MM.1S (cell line): ENCODE measurements around the gene ZNF484.

Experiments used
- DNase-seq: peaks from one replicate; pipeline ENCODE4 v3.0.0-alpha.2; 2015
- H2AFZ ChIP-seq: fragments of 300-600 bp; sonication (generic); 2 replicates; pipeline ENCODE4 v1.6.0; 2016; ENCODE audit warnings: antibody characterized with exemption, low read length
- H3F3A ChIP-seq: fragments of 300-600 bp; sonication (generic); 2 replicates; pipeline ENCODE4 v1.6.1; 2016; ENCODE audit warnings: mild to moderate bottlenecking, antibody characterized with exemption, low read length, moderate library complexity, mixed read lengths; ENCODE audit not compliant: insufficient read depth
- H3K27ac ChIP-seq: fragments of 300-600 bp; sonication (generic); 2 replicates; pipeline ENCODE4 v1.5.1; 2016; ENCODE audit warnings: mild to moderate bottlenecking, low read length
- H3K27me3 ChIP-seq: fragments of 300-600 bp; sonication (generic); replicated peaks from 2 replicates; pipeline ENCODE4 v1.6.0; 2016; ENCODE audit warnings: low read length; ENCODE audit not compliant: insufficient read depth
- H3K36me3 ChIP-seq: fragments of 300-600 bp; sonication (generic); replicated peaks from 2 replicates; pipeline ENCODE4 v1.6.1; 2016; ENCODE audit warnings: mild to moderate bottlenecking, low read length, mixed read lengths; ENCODE audit not compliant: insufficient read depth
- H3K4me1 ChIP-seq: fragments of 300-600 bp; sonication (generic); 2 replicates; pipeline ENCODE4 v1.6.1; 2016; ENCODE audit warnings: low read length, mixed read lengths
- H3K4me2 ChIP-seq: fragments of 300-600 bp; sonication (generic); 2 replicates; pipeline ENCODE4 v1.6.0; 2016; ENCODE audit warnings: low read depth, low read length
- H3K4me3 ChIP-seq: fragments of 300-600 bp; sonication (generic); 2 replicates; pipeline ENCODE4 v1.5.1; 2016; ENCODE audit warnings: low read length, mixed read lengths
- H3K79me2 ChIP-seq: fragments of 300-600 bp; sonication (generic); 2 replicates; pipeline ENCODE4 v1.6.1; 2016; ENCODE audit warnings: mixed run types, low read length, mixed read lengths
- H3K9ac ChIP-seq: fragments of 300-600 bp; sonication (generic); 2 replicates; pipeline ENCODE4 v1.6.1; 2016; ENCODE audit warnings: low read length, mixed read lengths
- H3K9me2 ChIP-seq: fragments of 300-600 bp; sonication (generic); replicated peaks from 2 replicates; pipeline ENCODE4 v1.6.1; 2016; ENCODE audit warnings: mild to moderate bottlenecking, low read length, mixed read lengths; ENCODE audit not compliant: insufficient read depth
- H3K9me3 ChIP-seq: fragments of 300-600 bp; sonication (generic); replicated peaks from 2 replicates; pipeline ENCODE4 v1.6.1; 2016; ENCODE audit warnings: mild to moderate bottlenecking, low read length, mixed read lengths; ENCODE audit not compliant: insufficient read depth
- H4K20me1 ChIP-seq: fragments of 300-600 bp; sonication (generic); 2 replicates; pipeline ENCODE4 v1.6.1; 2016; ENCODE audit warnings: mild to moderate bottlenecking, low read length, moderate library complexity, mixed read lengths; ENCODE audit not compliant: insufficient read depth
- EZH2 ChIP-seq: fragments of 300-600 bp; sonication (generic); optimal IDR thresholded peaks from 2 replicates; pipeline ENCODE3; 2017; ENCODE audit warnings: low read depth, mild to moderate bottlenecking, antibody characterized with exemption, low read length, mixed read lengths
- EZH2phosphoT487 ChIP-seq: fragments of 300-600 bp; sonication (generic); IDR thresholded peaks from 2 replicates; pipeline ENCODE4 v1.6.1; 2018; ENCODE audit warnings: antibody characterized with exemption, low read length
- TF ChIP-seq, protein P1 (sequence below): fragments of 300-600 bp; sonication (generic); IDR thresholded peaks from 2 replicates; pipeline ENCODE4 v1.5.1; 2016; ENCODE audit warnings: antibody characterized with exemption, low read length, mixed read lengths

The ZNF484 gene

DNA sequence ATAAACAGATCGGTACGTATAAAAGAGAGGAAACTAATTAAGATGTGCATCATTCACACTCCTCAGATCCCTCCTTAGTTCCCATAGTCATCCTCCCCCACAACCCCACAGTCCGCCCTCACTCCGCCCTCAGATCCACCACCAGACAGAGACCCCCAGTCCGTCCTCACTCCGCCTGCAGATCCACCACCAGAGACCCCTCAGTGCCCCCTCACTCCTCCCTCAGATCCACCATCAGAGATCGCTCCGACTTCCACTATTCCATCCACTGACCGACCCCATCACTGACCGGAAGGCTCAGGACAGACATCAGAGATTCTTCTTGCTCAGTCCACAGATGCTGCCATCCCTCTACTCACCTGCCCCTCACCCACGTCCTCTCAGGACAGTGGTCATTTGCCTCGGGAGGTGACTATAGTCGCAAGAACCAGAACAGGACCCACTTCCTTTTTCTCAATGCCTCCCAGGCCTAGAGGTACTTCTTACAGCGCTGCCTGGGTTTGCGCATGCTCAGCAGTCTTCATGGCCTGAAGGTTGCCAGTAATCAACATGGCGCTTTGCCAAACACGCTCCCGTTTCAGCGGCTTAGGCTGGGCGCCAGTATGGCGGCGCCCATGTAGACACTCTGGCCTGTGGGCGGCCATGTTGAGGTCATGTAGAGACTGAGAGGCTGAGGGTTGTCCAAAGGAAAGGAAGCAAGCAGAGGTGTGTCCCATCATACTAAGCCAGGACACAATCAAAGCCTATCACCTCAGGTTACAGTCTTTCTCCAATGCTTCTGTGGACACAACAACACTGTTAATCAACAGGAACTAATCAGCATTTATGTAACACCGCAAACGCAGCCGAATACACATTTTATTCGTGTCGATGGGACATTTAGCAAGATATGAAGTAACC is at the start of gene ZNF484:
Gene ZNF484, minus strand, starts transcription at position 508 of the 900 bp plus-strand sequence. CDS start 3,009 bp downstream, outside the sequence.
- 0 out of 2 replicates have a peak, but pooled peaks cover 3% of the 10 kb centered on the region for H3F3A ChIP-seq
- H4K20me1 ChIP-seq: no peaks in the 10 kb centered on the region
- no peaks in the 10 kb centered on the region for H3K36me3 ChIP-seq
- no peaks in the 10 kb centered on the region for H3K9me3 ChIP-seq
- H3K4me3 ChIP-seq: peak within 1 kb of the TSS; percentile 88
- TF ChIP-seq EZH2: no peak
- TF ChIP-seq, protein P1, sequence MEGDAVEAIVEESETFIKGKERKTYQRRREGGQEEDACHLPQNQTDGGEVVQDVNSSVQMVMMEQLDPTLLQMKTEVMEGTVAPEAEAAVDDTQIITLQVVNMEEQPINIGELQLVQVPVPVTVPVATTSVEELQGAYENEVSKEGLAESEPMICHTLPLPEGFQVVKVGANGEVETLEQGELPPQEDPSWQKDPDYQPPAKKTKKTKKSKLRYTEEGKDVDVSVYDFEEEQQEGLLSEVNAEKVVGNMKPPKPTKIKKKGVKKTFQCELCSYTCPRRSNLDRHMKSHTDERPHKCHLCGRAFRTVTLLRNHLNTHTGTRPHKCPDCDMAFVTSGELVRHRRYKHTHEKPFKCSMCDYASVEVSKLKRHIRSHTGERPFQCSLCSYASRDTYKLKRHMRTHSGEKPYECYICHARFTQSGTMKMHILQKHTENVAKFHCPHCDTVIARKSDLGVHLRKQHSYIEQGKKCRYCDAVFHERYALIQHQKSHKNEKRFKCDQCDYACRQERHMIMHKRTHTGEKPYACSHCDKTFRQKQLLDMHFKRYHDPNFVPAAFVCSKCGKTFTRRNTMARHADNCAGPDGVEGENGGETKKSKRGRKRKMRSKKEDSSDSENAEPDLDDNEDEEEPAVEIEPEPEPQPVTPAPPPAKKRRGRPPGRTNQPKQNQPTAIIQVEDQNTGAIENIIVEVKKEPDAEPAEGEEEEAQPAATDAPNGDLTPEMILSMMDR: no peak
- TF ChIP-seq EZH2phosphoT487: no peak
- H3K9ac ChIP-seq: peak within 1 kb of the TSS; percentile 83
- no peaks in the 10 kb centered on the region; the same call in 1 of the 2 replicates for H3K9me2 ChIP-seq
- peak within 1 kb of the TSS; percentile 91 for H2AFZ ChIP-seq
- H3K27me3 ChIP-seq: no peaks in the 10 kb centered on the region
- H3K4me1 ChIP-seq: peaks cover 13% of the 10 kb centered on the region
- H3K4me2 ChIP-seq: peak within 1 kb of the TSS; percentile 63; the same call in 1 of the 2 replicates
- H3K79me2 ChIP-seq: peaks cover 47% of the 10 kb centered on the region
- H3K27ac ChIP-seq: peak within 1 kb of the TSS; percentile 35; the same call in 1 of the 2 replicates
- DNase-seq: peak; percentile 99

DNA sequence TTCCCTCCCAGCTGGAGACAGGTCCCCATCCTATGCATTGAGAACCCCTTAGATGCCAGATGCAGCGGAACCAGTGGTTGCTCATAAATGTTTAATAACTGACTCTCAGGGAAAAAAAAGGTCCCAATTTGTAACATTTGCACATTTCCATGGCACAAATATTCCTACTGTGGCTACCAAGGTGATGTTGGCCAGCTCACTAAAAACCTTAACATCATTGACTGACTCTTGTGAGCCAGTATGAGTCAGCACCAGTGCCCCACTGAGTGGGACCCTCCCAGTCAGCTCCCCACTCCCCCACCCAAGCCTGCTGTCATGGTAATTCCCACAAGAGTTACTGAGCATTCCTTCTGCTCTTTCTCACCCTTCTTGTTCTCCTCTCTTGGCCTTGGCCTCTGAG is 42.6 kb upstream of the ZNF484 start:
- H3K36me3 ChIP-seq: no peaks in the 10 kb centered on the region
- no peaks in the 10 kb centered on the region for H3K9me2 ChIP-seq
- H3K4me2 ChIP-seq: no peak overlapping the region
- no peaks in the 10 kb centered on the region for H3K79me2 ChIP-seq
- DNase-seq: no peak
- no peak overlapping the region for H3K27ac ChIP-seq
- no peaks in the 10 kb centered on the region for H3K4me1 ChIP-seq
- no peak overlapping the region for H3K4me3 ChIP-seq
- TF ChIP-seq, protein P1: no peak
- TF ChIP-seq EZH2: no peak
- TF ChIP-seq EZH2phosphoT487: no peak
- no peaks in the 10 kb centered on the region for H3K27me3 ChIP-seq
- no peak overlapping the region for H3K9ac ChIP-seq
- H2AFZ ChIP-seq: no peak overlapping the region
- H3K9me3 ChIP-seq: no peaks in the 10 kb centered on the region
- H4K20me1 ChIP-seq: no peaks in the 10 kb centered on the region
- no peaks in the 10 kb centered on the region for H3F3A ChIP-seq

DNA sequence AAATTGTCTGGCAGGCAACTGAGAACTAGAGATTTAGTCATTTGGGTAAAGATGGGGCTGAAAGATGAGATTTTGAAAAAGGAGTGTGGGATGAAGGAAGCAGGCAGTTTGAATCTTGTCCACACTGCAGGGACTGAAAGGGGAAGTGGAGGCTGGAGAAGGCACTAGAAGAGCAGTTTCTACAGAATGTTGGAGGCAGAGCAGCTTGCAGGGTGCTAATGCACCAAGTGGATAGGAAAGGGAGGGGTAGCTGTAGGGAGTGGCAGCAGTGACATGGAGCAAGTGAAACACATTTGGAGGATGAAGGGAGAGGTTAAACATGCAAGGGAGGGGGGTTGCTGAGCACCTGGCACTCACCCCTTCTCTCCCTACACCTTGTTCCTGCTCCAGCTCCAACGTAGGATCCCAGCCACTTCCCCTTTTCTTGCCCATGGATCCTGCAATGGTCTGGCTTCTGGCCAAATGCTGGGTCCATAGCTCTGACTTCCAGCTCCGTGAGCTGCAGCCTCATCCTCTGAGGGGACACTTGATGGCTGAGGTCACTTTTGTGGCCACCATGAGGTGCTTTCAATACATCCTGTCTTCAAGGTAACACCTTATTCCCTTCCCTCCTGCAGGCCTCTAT is 39.5 kb upstream of the ZNF484 start:
- TF ChIP-seq EZH2 (no peak), EZH2phosphoT487 (no peak)
- TF ChIP-seq, protein P1: no peak
- Histone ChIP-seq H3K9me3 (no peaks in the 10 kb centered on the region), H3F3A (no peaks in the 10 kb centered on the region), H2AFZ (no peak overlapping the region), H3K4me2 (no peak overlapping the region), H3K79me2 (no peaks in the 10 kb centered on the region), H3K27me3 (no peaks in the 10 kb centered on the region), H3K4me3 (no peak overlapping the region), H4K20me1 (no peaks in the 10 kb centered on the region), H3K9ac (no peak overlapping the region), H3K36me3 (no peaks in the 10 kb centered on the region), H3K9me2 (no peaks in the 10 kb centered on the region), H3K4me1 (no peaks in the 10 kb centered on the region), H3K27ac (no peak overlapping the region)
- no peak for DNase-seq
